ENCODE results near the gene NOL3. TPM values are rescaled to one million over a fixed set of nuclear protein-coding genes. Genes with fewer than 3 reads are reported as not detected.

Gene NOL3
- total and polyA plus RNA-seq, 12 donors = 36.4 to 168 (median 110) TPM

- no peaks in the 10 kb centered on the region for H3K27me3 ChIP-seq
- no peak overlapping the region for H3K27ac ChIP-seq
- 86 to 95% (median 88%) methylated on average over 2 of the region's 2 CpGs for WGBS, 4 donors
- intact Hi-C loops (cut with DNase I) = no loop called here
- no peaks in the 10 kb centered on the region for H3K9me3 ChIP-seq (replicated peaks in 1 of 3)
- no peak overlapping the region for H3K4me3 ChIP-seq
- TF ChIP-seq POLR2A (IDR thresholded peaks at IDR 0.05) = no peak
- TF ChIP-seq CTCF (IDR thresholded peaks at IDR 0.05) = no peak
- no peaks in the 10 kb centered on the region for H3K4me1 ChIP-seq (replicated peaks in 1 of 2)
- no peak for DNase-seq
- H3K36me3 ChIP-seq (replicated peaks in 1 of 2) = peaks cover 0 to 85% of the 10 kb centered on the region in 2 donors
Measured at GRCh38 chr16:67144943-67145342, 25.4 kb upstream of the NOL3 start.

- TF ChIP-seq POLR2A (IDR thresholded peaks at IDR 0.05) = no peak
- TF ChIP-seq CTCF (IDR thresholded peaks at IDR 0.05) = no peak
- no peak for DNase-seq
- Histone ChIP-seq H3K4me1 (replicated peaks in 1 of 2) (no peaks in the 10 kb centered on the region), H3K9me3 (replicated peaks in 1 of 3) (no peaks in the 10 kb centered on the region), H3K36me3 (replicated peaks in 1 of 2) (peaks cover 0 to 77% of the 10 kb centered on the region in 2 donors), H3K27me3 (no peaks in the 10 kb centered on the region), H3K27ac (no peak overlapping the region), H3K4me3 (no peak overlapping the region)
- intact Hi-C loops (cut with DNase I) = loop anchor here in 1 of 2 donors (2.0 kb wide), 1 partner anchor 167 kb away; no protein-coding TSS in a partner anchor
- 92 to 94% (median 93%) methylated on average over 2 of the region's 2 CpGs for WGBS, 4 donors
Measured at GRCh38 chr16:67145746-67146145, 24.6 kb upstream of the NOL3 start.

- intact Hi-C loops (cut with DNase I) = loop anchor here in 1 of 2 donors (2.0 kb wide), 1 partner anchor 168 kb away; no protein-coding TSS in a partner anchor
- 86 to 91% (median 88%) methylated on average over 5 to 7 of the region's 7 CpGs for WGBS, 4 donors
- no peak for TF ChIP-seq CTCF (IDR thresholded peaks at IDR 0.05)
- TF ChIP-seq POLR2A (IDR thresholded peaks at IDR 0.05) = no peak
Measured at GRCh38 chr16:67146523-67147357, 23.6 kb upstream of the NOL3 start.

GRCh38 chr16:67147437-67148140 lies 22.7 kb upstream of the NOL3 start:
- WGBS, 4 donors = 87 to 98% (median 94%) methylated on average over 3 to 4 of the region's 4 CpGs
- peaks cover 0 to 59% of the 10 kb centered on the region in 2 donors for H3K36me3 ChIP-seq (replicated peaks in 1 of 2)
- intact Hi-C loops (cut with DNase I) = loop anchor here in 1 of 2 donors (2.0 kb wide), 1 partner anchor 169 kb away; no protein-coding TSS in a partner anchor
- H3K27ac ChIP-seq = no peak overlapping the region
- H3K4me1 ChIP-seq (replicated peaks in 1 of 2) = peaks cover 0 to 6% of the 10 kb centered on the region in 2 donors
- H3K9me3 ChIP-seq (replicated peaks in 1 of 3) = no peaks in the 10 kb centered on the region
- TF ChIP-seq POLR2A (IDR thresholded peaks at IDR 0.05) = no peak
- TF ChIP-seq CTCF (IDR thresholded peaks at IDR 0.05) = no peak
- H3K4me3 ChIP-seq = no peak overlapping the region
- no peak for DNase-seq
- H3K27me3 ChIP-seq = no peaks in the 10 kb centered on the region

More at GRCh38 chr16:67146523-67147357, 23.6 kb upstream of the NOL3 start:
- H3K4me1 ChIP-seq (replicated peaks in 1 of 2) = peaks cover 0 to 6% of the 10 kb centered on the region in 2 donors
- H3K27ac ChIP-seq = no peak overlapping the region
- peaks cover 0 to 67% of the 10 kb centered on the region in 2 donors for H3K36me3 ChIP-seq (replicated peaks in 1 of 2)
- no peaks in the 10 kb centered on the region for H3K27me3 ChIP-seq
- no peaks in the 10 kb centered on the region for H3K9me3 ChIP-seq (replicated peaks in 1 of 3)
- no peak overlapping the region for H3K4me3 ChIP-seq
- DNase-seq = no peak
